SIG-M5 treated with dmso at 0.1 percent for 504 hours (cell line): ENCODE data around the gene MAGIX.
A peak's percentile ranks its signal among the peaks of the same experiment; 100 is the strongest.
"Not testable (repeated sequence)": the region's sequence is repeated elsewhere in the genome, so short reads cannot be mapped to it uniquely, and the experiment has no call there.

Experiments used
- DNase-seq: peaks from one replicate; lab custom pipeline; 2025; ENCODE audit not compliant: unreplicated experiment; lab: John Stamatoyannopoulos, UW

The MAGIX gene

DNA sequence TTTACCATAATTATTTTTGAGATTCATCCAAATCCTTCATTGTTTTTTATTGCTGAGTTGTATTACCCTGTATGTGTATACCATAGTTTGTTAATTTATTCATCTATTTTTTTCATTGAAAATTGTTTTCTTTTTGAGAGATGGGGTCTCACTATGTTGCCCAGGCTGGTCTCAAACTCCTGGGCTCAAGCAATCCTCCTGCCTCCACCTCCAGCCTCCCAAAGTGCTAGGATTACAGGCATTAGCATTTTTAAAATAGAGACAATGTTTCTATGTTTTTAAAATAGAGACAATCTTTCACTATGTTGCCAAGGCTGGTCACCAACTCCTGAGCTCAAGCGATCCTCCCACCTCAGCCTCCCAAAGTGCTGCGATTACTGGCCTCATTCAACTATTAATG is 1.6 kb upstream of the MAGIX start:
- DNase-seq: no peak

DNA sequence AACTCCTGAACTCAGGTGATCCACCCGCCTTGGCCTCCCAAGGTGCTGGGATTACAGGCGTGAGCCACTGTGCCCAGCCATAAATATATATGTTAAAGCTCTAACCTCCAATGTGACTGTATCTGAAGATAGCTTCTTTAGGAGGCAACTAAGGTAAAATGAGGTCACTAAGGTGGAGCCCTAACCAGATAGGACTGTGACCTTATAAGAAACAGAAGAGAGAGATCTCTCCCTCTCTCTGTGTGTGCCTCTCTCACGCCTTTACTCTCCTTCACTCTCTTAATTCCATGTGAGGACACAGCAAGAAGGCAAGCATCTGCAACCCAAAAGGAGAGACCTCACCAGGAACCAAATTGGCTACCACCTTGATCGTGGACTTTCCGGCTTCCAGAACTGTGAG is 926 bp upstream of the MAGIX start:
- no peak for DNase-seq

DNA sequence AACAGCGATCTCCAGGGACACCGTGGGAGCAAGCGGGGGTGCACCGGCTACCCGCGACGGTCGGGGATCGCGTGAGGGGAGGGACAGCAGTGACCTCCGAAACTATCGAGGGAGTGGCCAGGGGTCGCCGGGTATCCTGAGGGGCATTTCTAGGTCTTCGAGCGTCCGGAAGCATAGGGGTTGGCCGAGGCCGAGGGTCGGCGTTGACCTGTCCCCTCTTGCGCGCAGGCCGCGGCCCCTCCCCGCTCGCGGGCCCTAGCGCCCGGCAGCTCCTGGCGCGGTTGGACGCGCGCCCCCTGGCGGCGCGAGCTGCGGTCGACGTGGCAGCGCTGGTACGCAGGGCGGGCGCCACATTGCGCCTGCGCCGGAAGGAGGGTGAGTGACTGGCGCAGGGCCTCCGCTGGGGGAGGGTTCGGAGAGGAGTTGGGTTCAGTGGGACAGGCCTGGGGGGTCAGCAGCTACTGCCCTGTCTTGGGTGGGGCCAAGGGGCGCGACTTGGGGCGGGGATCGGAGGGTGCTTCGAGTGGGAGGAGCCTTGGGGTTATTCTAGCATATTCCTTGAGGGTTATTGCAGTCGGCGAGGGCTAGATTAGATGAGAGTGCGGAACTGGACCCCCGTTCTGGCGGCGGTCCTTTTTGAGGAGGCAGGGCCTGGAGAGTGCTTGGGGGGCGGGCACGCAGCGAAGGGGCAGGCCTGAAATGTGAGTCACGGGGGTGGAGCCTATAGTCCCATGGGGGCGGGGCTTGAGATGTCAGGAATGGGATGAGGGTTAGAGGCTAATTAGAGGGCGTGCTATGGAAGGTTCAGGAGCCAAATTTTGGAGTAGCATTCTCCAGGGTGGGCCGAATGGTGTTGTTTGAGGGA is 1.2 kb downstream of the MAGIX start:
- DNase-seq: peak; percentile 76

DNA sequence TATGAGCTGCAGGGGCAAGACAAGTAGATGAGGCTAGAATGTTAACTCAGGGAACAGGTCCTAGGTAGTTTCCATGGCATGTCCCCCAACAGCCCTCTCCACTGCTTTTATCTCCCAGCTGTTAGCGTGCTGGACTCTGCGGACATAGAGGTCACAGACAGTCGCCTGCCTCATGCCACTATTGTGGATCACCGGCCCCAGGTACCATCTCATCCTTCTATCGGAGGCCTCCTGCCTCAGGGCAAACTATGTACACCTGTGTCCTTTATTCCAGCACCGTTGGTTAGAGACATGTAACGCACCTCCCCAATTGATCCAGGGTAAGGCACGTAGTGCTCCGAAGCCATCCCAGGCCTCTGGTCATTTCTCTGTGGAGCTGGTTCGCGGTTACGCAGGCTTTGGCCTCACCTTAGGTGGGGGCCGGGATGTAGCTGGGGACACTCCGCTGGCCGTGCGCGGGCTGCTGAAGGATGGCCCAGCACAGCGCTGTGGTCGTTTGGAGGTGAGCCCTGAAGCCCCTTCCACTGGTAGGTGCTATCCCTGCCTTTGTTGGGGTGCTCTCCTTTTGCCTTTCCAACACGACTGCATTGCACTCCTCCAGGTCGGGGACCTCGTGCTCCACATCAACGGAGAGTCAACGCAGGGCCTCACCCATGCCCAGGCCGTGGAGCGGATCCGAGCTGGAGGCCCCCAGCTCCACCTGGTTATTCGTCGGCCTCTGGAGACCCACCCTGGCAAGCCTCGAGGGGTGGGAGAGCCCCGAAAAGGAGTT is 2.2 kb downstream of the MAGIX start:
- DNase-seq: no peak

DNA sequence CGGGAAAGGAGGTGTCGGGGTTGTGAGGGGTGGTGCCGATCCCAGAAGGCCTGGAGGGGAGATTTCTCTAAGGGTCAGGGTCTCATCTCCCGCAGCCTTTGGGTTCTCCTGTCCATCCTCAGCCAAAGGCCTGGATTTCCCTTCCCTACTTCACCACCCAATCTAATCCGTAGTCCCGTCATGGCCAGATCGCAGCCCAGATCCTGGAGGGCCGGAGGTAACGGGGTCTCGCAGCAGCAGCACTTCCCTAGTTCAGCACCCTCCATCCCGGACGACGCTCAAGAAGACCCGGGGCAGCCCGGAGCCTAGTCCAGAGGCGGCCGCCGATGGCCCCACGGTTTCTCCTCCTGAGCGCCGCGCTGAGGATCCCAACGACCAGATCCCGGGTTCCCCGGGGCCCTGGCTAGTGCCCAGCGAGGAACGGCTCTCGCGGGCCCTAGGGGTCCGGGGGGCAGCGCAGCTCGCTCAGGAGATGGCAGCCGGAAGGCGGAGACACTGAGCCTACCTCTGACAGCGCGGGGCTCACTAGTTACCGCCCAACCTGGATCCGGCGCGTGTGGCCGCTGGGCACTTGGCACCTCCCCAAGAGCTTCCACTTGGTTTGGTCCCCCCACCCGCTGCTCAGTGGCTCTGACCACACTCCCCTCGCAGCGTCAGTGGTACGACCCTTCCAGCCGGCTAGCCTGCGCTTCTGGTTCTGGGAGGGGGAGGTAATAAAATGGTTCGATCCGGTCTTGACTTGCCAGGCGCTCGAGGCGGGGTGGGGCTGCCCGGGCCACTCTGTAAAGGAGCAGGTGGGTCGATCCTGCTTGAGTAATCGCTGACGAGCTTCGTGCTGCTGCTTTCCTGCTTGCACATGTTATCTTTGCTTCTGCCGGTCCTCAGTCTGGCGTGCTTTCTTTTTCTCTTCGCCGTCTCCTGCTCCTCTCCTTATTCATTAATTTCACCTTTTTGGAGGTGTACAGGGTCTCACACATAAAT is 3.6 kb downstream of the MAGIX start:
- DNase-seq: peak; percentile 82

DNA sequence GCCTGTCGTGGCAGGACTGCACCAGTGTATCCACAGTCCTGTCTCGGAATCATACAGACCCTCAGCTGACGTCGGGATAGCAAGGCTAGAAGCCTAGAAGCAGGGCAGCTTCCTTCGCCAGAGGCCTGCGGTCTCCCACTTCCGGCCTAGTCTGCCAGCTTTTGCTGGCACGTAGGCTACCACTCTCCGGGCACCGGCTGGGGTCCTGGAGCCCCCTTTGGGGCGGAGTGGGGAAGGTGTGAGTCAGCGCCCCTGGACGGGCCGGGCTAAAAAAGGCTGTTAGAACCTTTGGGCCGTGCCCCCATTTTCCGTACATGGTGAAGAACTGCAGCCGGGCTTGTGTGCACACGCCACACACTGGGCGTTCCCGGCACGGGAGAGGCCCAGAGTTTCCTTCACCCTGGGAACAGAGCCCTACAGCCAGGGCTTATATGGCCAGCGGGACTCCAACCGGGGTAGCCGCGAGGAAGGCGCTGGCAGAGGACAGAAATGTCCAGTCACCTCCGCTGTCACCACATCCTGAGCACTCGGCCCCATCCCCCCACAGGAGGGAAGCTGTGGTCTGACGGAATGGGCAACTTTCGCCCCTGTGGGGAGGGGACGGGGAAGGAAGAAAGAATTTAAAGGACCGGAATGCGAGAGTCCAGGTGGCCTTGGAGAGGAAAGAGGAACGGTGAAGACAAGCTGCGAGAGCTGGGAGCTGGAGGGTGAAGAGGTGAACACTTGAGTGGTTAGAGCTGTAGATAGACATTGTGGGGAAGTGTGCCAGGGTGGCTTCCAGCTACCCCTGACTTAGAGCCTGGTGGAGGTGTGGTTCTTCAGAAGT is 4.6 kb downstream of the MAGIX start:
- DNase-seq: peak; percentile 88

DNA sequence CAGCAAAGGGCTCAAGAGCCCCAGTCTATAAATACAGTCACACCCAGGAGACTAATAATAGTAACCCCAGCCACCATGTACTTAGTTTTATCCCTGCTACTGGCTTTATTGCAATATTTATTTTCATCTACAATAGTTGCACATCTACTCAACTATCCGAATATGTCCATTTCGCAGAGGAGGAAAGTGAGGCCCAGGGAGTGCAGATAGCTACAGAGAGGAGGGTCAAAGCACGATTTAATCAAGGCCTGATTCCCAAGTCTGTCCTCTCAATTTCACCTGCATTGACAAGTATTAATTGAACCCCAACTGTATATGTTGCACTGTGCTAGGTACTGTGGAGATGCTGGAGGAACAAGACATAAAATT is 5.2 kb downstream of the MAGIX start:
- no peak for DNase-seq

DNA sequence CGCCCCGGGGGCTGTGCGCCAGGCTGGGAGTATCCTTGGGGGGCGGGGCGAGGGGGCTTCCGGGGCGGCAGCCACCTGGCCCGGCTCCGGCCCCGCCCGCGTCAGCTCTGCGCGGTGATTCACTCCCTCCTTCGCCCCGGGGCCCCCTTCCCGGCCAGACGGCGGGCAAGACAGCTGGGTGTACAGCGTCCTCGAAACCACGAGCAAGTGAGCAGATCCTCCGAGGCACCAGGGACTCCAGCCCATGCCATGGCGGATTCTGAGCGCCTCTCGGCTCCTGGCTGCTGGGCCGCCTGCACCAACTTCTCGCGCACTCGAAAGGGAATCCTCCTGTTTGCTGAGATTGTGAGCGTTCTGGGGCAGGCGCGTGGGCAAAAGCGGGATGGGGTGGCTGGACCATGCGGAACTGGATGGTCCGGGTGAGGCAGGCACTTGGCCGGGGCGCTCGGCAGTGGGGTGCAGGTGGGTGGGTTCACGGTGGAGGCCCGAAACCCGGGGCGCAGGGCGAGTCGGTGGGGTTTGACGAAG is 9.3 kb downstream of the MAGIX start, which contains the start of gene PLP2:
Gene PLP2, plus strand, starts transcription at position 147 of the 528 bp plus-strand sequence. Its CDS starts 103 bp downstream, at position 250.
- peak; percentile 35 for DNase-seq

DNA sequence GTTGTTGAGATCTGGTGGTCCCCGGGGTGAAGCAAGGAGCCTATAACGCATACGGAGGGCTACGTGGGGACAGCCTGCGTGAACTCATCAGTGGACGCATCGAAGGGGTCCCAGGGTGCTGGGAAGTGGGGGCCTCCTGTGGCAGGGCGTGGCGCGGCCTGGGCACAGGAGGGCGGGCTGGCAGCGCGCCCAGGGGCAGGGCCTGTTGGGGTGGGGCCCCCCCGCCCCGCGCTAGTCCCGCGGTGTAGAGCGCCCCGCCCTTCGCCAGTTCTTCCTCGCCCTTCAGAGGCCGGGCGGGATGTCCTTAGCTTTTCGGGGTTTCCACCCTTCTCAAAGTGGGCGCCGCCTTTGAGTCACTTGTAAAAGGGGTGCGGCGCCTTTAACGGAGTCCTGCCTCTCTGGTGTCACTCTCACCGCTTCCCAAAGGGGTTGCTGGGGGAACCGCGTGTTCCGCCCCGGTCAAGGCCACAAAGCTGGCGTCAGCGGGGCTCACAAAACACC is 9.8 kb downstream of the MAGIX start:
- peak; percentile 66 for DNase-seq

DNA sequence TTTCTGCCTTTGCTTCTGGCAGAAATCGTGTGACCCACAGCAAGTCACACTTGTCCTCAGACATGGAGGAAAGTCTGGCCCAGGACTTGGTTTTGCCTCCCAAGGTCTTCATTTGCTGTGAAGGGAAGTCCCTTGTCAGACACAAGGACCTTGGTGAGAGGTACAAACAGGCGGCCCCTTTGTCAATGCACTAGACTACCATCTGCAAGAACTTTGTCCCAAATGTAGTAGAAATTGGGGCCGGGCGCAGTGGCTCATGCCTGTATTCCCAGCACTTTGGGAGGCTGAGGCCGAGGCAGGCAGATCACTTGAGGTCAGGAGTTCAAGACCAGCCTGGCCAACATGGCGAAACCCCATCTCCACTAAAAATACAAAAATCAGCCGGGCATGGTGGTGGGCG is 11.0 kb downstream of the MAGIX start:
- not testable (repeated sequence) for DNase-seq

DNA sequence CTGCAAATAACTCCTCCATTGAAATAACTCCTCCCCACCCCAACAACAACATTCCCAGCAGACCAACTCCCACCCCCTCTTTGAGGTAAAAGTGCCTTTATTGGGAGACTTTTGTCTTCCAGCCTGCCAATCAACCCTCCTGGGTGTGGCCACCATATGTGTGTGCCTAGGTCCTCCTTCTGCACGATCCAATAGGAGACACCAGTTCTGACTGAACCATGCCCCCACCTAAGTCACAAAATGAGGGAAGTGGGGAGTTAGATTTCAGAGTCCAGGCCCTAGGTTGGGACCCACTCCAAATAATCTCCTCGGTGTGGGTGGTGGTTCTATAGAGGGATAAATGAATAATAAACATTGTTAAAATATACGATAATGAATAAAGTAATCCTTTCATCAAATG is 12.2 kb downstream of the MAGIX start:
- no peak for DNase-seq

DNA sequence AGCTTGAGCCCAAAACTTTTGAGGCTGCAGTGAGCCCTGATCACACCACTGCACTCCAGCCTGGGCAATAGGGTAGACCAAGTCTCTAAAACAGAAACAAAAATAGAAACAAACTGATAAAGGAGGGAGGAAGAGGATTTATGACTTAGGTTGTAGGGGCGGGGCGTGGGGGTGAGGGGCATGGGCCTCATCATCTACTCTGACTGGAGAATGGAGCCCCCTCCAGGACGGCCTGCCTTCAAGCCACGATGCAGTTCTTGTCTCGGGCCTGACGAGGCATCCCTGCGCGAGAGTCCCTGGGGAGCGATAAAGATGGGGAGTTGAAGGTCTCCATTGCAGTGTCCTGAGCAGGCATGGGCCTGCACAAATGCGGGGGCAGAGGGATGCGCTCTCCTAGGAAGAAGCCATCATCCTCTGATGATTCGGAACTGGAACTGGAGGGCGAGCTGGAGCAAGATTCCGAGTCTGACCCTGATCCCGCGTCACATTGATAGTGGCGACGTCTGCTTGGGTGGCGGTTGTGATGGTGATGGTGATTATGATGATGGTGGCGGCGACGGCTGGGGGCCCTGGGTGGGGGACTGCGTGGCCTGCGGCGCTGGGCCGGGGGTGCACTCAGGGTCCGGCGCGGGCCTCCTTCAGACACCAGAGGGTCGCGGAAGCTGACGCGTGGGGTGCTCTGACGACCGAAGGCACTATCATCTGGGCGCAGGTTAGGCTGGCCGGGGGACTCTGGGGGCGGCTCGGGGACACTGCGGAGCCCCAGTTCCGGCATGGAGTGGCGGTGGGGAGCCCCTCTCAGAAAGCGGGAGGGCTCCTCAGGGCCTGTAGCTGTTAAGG is 13.1 kb downstream of the MAGIX start:
- no peak for DNase-seq

DNA sequence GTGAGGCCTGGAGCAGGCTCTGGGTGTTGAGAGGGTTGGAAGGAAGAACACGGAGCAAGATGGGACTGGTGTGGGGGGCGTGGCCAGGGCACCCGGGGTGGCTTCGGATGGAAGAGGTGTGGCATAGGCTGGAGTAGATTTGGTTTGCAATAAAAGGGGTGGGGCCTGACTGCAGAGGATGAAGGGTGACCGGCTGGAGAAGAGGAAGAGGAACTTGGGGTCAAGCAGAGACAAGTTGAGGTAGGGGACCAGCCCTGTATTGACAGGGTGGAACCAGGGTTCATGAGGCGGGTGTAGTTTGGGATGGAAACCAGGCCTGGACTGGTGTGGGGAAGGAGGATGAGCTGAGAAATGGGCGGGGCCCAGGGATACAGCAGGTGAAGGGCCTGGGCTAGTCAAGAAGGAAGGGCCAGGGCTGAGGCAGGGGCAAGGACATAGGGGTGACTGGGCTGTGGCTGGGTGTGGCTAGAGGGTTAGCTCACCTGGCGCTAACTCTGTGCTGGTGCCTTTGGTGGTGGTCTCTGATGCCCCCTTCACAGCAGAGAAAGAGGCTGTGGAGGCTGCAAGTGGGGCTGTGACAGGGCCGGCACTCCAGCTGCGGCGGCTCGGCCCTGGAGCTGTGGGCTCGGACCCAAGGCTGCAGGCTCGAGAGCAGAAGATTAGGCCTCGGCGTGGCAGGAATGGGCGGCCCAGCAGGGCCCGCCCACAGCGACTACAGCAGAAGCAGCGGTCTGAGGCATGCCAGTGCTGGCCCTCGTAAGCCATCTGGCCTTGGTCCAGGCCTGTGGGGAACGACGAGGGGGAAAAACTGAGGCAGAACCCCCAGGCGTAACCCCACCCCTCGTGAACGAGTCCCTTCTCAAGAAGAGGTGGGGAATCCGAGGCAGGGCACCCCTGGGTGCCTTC is 14.1 kb downstream of the MAGIX start:
- peak; percentile 50 for DNase-seq

DNA sequence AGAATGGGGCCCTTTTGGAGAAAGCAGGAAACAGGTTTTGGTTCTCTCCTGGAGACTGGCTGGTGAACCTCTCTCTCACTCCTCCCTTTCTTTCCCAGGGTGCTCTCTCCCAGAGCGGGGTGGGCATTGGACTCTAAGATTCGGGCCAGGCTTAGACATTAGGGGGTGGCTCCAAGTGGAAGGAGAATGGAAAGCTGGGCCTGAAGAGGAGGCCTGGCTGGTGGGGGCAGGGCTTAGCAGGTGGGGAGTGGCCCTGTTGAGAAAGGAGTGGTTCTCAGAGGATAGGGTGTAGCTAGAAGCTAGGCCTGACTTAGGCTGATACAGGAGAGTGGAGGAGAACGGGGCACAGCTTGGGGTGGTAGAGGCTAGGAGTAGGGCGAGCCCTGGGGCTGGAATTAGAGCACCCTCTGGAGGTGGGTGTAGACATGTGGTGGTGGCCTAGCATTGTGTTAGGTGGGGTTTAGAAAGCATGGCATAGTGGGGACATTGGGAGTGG is 14.8 kb downstream of the MAGIX start:
- DNase-seq: no peak

DNA sequence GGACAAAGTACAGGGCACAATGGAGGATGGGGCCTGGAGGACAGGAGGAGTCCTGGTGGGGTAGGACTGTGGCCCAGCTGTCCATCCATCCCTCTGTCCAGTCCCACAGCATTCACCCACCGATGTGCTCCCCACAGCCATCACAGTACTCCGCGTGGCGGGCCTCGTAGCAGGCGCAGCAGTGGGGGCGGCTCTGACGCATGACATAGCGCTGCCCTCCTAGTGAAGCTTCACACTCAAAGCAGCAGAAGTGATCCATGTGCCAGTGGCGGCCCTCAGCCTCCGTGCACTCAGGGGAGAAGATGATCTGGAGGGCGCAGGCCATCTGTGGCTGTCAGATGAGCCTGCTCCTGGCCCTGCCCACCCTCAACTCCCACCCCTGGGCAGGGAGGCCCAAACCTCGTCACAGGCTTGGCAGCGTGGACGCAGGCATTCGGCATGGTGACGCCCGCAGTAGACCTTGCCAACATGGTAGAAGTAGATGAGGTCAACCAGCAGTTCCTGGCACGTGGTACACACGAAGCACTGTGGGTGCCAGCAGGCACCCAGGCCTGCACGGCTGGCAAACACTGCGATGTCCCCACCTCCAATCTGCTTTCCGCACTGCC is 15.4 kb downstream of the MAGIX start:
- no peak for DNase-seq

DNA sequence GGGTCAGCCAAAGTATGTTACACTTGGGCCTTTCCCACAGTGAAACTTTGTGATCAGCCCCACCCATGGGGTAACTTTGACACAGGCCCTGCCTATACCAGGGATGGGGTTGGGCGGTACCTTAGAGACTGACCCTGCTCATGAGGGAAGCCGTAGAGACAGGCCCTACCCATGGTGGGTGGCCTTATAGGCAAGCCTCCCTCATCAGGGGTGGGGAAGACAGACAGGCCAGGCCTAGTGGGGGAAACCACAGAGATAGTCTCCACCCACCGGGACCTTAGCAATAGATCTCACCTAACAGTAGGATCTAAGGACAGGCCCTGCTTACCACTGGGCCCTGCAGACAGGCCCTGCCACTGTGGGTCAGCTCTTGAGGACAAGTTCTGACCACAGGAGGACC is 16.0 kb downstream of the MAGIX start:
- DNase-seq: no peak

DNA sequence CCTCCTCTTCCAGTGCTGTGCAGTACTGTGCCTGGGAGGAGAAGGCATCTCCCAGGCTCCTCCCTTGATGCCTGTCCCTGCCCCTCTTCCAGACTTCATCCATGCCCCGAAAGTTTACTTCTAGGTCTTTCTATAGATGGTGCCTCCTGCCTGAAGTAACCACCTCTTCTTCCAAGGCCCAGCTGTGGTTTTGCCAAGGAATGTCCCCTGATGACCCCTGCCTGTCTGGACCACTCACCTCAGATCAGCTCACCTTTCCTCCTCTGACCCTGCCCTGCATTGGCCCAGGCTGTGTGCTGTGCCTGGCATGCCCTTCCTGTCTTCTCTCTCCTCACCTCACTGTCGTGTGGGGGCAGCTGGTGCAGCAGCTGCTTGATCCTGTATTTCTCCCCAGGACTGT is 16.8 kb downstream of the MAGIX start:
- DNase-seq: no peak
